Glutamatergic neuron (in vitro differentiated cells): ENCODE data around the gene KIF18B. TPM values are rescaled to one million over a fixed set of nuclear protein-coding genes. Genes with fewer than 3 reads are reported as not detected.

Source experiments
- DNase-seq: peaks from one replicate; pipeline ENCODE4 v3.0.0; 2022
- H3K27ac Mint-ChIP-seq: one replicate; pipeline ENCODE4 v1.8.0; 2020; ENCODE audit warnings: mild to moderate bottlenecking, mixed read lengths, inconsistent platforms; ENCODE audit not compliant: unreplicated experiment
- H3K27me3 Mint-ChIP-seq: one replicate; pipeline ENCODE4 v1.8.0; 2020; ENCODE audit warnings: mild to moderate bottlenecking, moderate library complexity, mixed read lengths, inconsistent platforms; ENCODE audit not compliant: unreplicated experiment
- H3K36me3 Mint-ChIP-seq: one replicate; pipeline ENCODE4 v1.8.0; 2020; ENCODE audit warnings: mild to moderate bottlenecking, mixed read lengths, inconsistent platforms; ENCODE audit not compliant: unreplicated experiment
- H3K4me1 Mint-ChIP-seq: one replicate; pipeline ENCODE4 v1.8.0; 2020; ENCODE audit warnings: mild to moderate bottlenecking, low read depth, mixed read lengths, inconsistent platforms; ENCODE audit not compliant: unreplicated experiment
- H3K4me3 Mint-ChIP-seq: one replicate; pipeline ENCODE4 v1.8.0; 2020; ENCODE audit warnings: mild to moderate bottlenecking, mixed read lengths, inconsistent platforms; ENCODE audit not compliant: unreplicated experiment
- H3K9me3 Mint-ChIP-seq: one replicate; pipeline ENCODE4 v1.8.0; 2020; ENCODE audit warnings: mild to moderate bottlenecking, moderate library complexity, mixed read lengths, inconsistent platforms; ENCODE audit not compliant: unreplicated experiment
- total RNA-seq: library from RNA; stranded (reverse); fragmentation: NEBNext Ultra II Directional; extraction: Animal tissue kit (Norgen Biotek cat#: 25700); gene quantifications from one replicate; pipeline ENCODE4 v1.2.1, GENCODE V29; 2021; ENCODE audit not compliant: unreplicated experiment
- TF ChIP-seq, protein P1 (sequence below): fragments of 200-600 bp; sonication (generic); IDR thresholded peaks from one replicate; pipeline ENCODE4 v1.5.0; 2021; ENCODE audit not compliant: partially characterized antibody, unreplicated experiment

Gene KIF18B
- total RNA-seq, 1 donor from 2014 or later = 7.4 TPM

DNA sequence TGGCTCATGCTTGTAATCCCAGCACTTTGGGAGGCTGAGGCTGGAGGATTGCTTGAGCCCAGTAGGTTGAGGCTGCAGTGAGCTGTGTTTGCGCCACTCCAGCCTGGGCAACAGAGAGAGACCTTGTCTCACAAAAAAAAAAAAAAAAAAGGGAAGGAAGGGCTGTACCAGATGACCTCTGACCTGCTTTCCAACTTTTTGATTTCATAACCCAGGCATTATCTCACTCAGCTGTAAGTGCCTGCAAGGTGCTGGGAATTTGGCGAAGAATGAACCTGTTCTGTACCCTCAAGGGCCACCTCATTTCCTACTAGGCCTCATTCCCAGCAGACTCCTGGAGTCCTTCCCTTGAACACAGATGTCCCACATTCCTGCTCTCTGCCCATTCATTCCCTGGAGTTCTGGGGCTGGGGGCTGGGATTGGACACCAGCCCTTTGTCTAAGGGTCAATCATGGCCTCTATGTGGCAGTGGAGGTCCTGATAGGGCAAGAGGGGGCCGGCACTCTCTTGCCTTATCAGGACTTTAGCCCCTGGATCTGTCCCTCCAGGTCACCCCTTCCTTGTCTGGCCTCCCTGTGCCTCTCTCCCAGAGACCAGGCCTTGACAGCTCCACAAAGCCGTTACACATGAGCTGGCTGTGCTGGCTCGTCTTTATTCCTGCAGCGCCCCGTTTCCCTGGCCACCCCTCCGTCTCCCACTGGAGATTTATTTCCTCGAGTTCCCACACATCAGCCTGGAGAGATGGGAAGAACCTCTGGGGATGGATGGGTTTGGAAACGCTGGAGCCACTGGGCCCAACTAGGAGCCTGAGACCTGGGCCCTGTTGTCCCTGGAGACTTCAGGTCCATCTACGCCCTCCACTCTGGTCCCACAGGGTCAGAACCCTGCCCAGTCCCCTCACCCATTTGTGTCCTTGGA, 31.5 kb downstream of the KIF18B start:
- H3K27me3 Mint-ChIP-seq = peaks cover 6% of the 10 kb centered on the region

DNA sequence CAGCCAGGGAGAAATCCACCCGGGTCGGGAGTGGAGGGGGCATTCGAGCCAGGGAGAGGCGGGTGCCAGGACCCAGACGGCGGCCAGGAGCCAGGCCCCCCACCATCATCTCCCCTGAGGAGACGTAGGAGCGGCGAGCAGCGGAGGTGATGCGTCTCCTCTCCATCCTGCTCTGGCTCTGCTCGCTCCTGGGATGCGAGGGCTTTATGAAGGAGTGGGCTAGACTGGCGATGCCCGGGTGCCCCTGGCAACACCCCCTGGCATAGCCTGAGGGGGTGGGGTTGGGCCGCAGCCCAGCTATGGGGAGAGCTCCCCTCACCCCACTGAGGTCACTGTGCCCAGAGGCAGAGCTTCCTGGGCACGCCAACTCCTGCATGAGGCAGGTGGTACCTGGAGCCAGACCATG, 32.2 kb downstream of the KIF18B start, which contains the start of gene GFAP:
Gene GFAP, minus strand, starts transcription at position 180 of the 406 bp plus-strand sequence. Its CDS starts 14 bp downstream, at position 166.
- TF ChIP-seq, protein P1, sequence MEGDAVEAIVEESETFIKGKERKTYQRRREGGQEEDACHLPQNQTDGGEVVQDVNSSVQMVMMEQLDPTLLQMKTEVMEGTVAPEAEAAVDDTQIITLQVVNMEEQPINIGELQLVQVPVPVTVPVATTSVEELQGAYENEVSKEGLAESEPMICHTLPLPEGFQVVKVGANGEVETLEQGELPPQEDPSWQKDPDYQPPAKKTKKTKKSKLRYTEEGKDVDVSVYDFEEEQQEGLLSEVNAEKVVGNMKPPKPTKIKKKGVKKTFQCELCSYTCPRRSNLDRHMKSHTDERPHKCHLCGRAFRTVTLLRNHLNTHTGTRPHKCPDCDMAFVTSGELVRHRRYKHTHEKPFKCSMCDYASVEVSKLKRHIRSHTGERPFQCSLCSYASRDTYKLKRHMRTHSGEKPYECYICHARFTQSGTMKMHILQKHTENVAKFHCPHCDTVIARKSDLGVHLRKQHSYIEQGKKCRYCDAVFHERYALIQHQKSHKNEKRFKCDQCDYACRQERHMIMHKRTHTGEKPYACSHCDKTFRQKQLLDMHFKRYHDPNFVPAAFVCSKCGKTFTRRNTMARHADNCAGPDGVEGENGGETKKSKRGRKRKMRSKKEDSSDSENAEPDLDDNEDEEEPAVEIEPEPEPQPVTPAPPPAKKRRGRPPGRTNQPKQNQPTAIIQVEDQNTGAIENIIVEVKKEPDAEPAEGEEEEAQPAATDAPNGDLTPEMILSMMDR = no peak
- no peaks in the 10 kb centered on the region for H3K36me3 Mint-ChIP-seq
- no peak within 1 kb of the TSS for H3K4me3 Mint-ChIP-seq
- peaks cover 3% of the 10 kb centered on the region for H3K9me3 Mint-ChIP-seq
- H3K27me3 Mint-ChIP-seq = peaks cover 10% of the 10 kb centered on the region
- peaks cover 6% of the 10 kb centered on the region for H3K4me1 Mint-ChIP-seq
- no peak for DNase-seq
- no peak within 1 kb of the TSS for H3K27ac Mint-ChIP-seq

More for the DNA sequence above, 31.5 kb downstream of the KIF18B start:
- DNase-seq = no peak
- H3K4me1 Mint-ChIP-seq = peaks cover 5% of the 10 kb centered on the region
- H3K27ac Mint-ChIP-seq = no peak overlapping the region
- H3K36me3 Mint-ChIP-seq = no peaks in the 10 kb centered on the region
- H3K4me3 Mint-ChIP-seq = no peak overlapping the region
- peaks cover 3% of the 10 kb centered on the region for H3K9me3 Mint-ChIP-seq
- TF ChIP-seq, protein P1 = no peak

DNA sequence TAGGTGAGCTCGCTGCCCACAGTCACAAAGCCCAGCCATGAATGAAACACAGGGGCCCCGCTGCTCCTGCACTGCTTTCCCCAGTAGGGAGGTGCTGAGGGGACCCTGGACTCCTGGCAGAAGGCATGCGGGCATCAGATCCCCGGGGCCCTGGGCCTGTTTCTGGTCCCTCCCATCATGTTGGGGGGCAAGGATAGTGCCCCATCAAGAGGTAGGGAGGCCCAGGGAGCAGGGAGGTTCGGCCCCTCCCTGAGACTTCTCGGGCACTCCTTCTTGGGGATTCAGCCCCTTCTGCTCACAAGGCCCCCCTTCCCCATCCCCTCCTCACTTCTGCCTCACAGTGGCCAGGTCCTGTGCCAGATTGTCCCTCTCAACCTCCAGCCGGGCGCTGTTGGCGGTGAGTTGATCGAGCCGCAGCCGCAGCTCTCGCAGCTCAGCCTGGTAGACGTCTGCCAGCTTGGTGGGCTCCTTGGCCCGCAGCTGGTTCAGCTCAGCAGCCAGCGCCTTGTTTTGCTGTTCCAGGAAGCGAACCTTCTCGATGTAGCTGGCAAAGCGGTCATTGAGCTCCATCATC, 32.8 kb downstream of the KIF18B start:
- Mint-ChIP-seq H3K36me3 (no peaks in the 10 kb centered on the region), H3K27ac (no peak overlapping the region), H3K27me3 (peaks cover 12% of the 10 kb centered on the region), H3K9me3 (peaks cover 3% of the 10 kb centered on the region), H3K4me3 (no peak overlapping the region), H3K4me1 (peaks cover 5% of the 10 kb centered on the region)
- TF ChIP-seq, protein P1 = no peak
- DNase-seq = no peak

DNA sequence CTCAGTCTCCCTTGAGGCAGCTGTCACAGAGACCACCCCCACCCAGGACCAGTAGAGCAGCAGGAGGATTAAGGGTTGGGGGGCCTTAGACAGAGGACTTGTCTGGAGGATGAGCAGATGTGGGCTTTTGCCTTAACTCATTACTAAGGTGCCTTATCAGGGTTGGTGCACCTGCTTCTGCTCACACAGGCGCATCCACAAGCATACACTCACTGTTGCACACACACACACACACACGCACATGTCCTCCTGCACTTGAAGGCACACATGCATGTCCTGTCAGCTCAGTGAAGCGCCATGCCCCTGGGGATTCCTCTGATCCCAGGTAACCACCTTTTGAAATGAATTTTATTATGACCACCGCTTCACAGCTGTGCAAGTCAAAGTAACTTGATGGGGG, 33.4 kb downstream of the KIF18B start:
- H3K4me3 Mint-ChIP-seq = no peak overlapping the region
- TF ChIP-seq, protein P1 = no peak
- H3K27ac Mint-ChIP-seq = no peak overlapping the region
- no peaks in the 10 kb centered on the region for H3K36me3 Mint-ChIP-seq
- no peak for DNase-seq
- peaks cover 3% of the 10 kb centered on the region for H3K9me3 Mint-ChIP-seq
- peaks cover 5% of the 10 kb centered on the region for H3K4me1 Mint-ChIP-seq
- peaks cover 12% of the 10 kb centered on the region for H3K27me3 Mint-ChIP-seq

DNA sequence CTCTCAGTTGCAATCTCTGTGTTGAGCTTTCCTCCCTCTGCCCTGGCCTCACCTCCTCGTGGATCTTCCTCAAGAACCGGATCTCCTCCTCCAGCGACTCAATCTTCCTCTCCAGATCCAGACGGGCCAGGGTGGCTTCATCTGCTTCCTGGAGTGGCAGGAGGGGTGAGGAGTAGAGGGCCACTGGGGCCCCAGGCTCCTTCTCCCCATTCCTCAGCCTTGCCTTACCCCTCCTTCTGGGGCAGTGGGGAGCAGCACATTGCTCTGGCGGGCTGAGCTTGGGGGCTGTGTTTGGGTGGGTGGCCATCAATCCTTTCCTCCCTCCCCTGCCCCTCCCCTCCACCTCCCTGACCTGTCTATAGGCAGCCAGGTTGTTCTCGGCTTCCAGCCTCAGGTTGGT, 33.9 kb downstream of the KIF18B start:
- H3K27ac Mint-ChIP-seq = no peak overlapping the region
- H3K4me3 Mint-ChIP-seq = no peak overlapping the region
- no peaks in the 10 kb centered on the region for H3K36me3 Mint-ChIP-seq
- H3K4me1 Mint-ChIP-seq = peaks cover 5% of the 10 kb centered on the region
- DNase-seq = no peak
- peaks cover 12% of the 10 kb centered on the region for H3K27me3 Mint-ChIP-seq
- TF ChIP-seq, protein P1 = no peak
- H3K9me3 Mint-ChIP-seq = peaks cover 3% of the 10 kb centered on the region
